ENCODE results near the gene FBP1. TPM values are rescaled to one million over a fixed set of nuclear protein-coding genes. Genes with fewer than 3 reads are reported as not detected.

Gene FBP1
- total and polyA plus RNA-seq, 10 of the 15 experiments (the other 5 are each of a cell fraction or from before 2014, with no cell fraction given) = 0.11 to 0.38 (median 0.15) TPM; not detected in 7

DNA sequence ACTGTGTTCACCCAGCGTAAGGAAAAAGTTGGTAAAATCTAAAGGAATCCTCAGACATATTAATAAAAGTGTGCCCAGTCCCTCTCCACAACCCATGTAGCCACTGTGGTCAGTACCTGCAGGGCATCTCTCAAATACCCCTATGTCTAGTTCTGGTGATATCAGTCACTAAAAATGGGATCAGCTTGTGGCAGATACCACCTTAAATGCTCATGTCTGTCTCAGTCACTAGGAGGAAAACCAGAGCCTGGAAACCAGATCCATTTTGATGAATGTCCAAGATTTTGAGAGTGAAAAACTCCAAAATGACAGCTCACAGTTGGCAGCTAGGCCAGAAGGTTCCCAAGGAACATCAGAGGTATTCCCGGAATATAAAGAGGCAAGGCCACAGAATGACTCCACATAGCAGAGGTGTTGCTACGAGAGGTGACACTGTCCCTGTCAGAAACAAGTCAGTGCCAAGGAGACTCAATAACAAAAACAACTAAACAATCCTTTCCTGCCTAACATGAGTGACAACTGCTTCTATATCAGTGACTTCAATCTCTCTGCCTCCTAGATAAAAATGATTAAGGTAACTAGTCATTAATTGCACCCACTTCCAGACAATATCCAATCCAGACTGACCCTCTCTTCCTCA lies 70.9 kb downstream of the FBP1 start (continued):
- TF ChIP-seq, protein P1, sequence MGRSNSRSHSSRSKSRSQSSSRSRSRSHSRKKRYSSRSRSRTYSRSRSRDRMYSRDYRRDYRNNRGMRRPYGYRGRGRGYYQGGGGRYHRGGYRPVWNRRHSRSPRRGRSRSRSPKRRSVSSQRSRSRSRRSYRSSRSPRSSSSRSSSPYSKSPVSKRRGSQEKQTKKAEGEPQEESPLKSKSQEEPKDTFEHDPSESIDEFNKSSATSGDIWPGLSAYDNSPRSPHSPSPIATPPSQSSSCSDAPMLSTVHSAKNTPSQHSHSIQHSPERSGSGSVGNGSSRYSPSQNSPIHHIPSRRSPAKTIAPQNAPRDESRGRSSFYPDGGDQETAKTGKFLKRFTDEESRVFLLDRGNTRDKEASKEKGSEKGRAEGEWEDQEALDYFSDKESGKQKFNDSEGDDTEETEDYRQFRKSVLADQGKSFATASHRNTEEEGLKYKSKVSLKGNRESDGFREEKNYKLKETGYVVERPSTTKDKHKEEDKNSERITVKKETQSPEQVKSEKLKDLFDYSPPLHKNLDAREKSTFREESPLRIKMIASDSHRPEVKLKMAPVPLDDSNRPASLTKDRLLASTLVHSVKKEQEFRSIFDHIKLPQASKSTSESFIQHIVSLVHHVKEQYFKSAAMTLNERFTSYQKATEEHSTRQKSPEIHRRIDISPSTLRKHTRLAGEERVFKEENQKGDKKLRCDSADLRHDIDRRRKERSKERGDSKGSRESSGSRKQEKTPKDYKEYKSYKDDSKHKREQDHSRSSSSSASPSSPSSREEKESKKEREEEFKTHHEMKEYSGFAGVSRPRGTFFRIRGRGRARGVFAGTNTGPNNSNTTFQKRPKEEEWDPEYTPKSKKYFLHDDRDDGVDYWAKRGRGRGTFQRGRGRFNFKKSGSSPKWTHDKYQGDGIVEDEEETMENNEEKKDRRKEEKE (IDR thresholded peaks at IDR 0.05) = no peak
- no peak for TF ChIP-seq MEF2A (IDR thresholded peaks at IDR 0.05; ENCODE audit: insufficient read depth, low read depth, low read length)
- TF ChIP-seq IRF4 (IDR thresholded peaks at IDR 0.05; ENCODE audit: low read depth, low read length) = no peak

DNA sequence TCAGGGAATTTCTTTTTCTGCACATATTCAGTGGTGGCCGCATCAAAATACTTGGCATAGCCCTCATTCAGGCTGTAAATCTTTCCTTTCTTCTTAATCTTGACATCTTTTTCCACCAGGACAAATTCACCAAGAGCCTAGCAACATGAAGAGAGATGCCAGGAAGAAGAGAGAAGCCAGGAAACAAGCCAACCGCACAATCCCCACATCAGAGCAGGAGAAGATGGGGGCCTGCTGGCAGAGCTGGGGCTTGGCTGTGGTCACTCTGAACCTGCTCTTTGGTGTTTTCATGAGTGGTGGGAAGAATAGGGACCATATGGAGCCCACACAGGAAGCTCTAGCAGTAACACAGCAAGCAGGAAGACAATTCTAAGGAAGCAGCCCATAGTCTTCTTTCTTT lies 72.0 kb downstream of the FBP1 start:
- ChIA-PET SMC1A (ENCODE audit: uncharacterized antibody, unreplicated experiment) (no interaction called here), POLR2A (no interaction called here), CTCF (no interaction called here), RAD21 (ENCODE audit: unreplicated experiment) (no interaction called here)
- H3K27me3 ChIP-seq (replicated peaks in 1 of 2; ENCODE audit: control insufficient read depth in 2 of 2, insufficient read depth in 2 of 2, low read length in 1 of 2) = peaks cover 0 to 4% of the 10 kb centered on the region in 2 experiments; a peak in 3 of 4 replicates
- intact Hi-C loops (cut with micrococcal nuclease; ENCODE audit: unreplicated experiment) (no loop called here), in situ Hi-C loops (cut with MboI) (no loop called here)
- H3K36me3 ChIP-seq (ENCODE audit: control insufficient read depth in 2 of 2, insufficient read depth in 2 of 2, low read length in 1 of 2) = no peaks in the 10 kb centered on the region
- H3K9ac ChIP-seq (ENCODE audit: control insufficient read depth, insufficient read depth, low read length) = no peak overlapping the region
- no peaks in the 10 kb centered on the region for H4K20me1 ChIP-seq (ENCODE audit: control insufficient read depth, insufficient read depth)
- H3K4me3 ChIP-seq = no peak overlapping the region
- no peak overlapping the region for H3K27ac ChIP-seq (ENCODE audit: control insufficient read depth, insufficient read depth)
- no peaks in the 10 kb centered on the region for H3K4me1 ChIP-seq (ENCODE audit: control insufficient read depth, insufficient read depth, low read length)
- H3K9me3 ChIP-seq (replicated peaks; ENCODE audit: control insufficient read depth, insufficient read depth, low read length) = no peaks in the 10 kb centered on the region
- no TSS peak for BruUV-seq (replicated peaks)
- DNase-seq (ENCODE audit: low read depth, low spot score) (no peak), ATAC-seq (no peak), FAIRE-seq (no peak)
- WGBS (ENCODE audit: insufficient coverage, insufficient replicate concordance, low lambda C conversion rate, missing lambda C conversion rate) = 87% methylated on average over 2 of the region's 2 CpGs
- no peak overlapping the region for H3K4me2 ChIP-seq (ENCODE audit: control insufficient read depth, insufficient read depth)
- H2AFZ ChIP-seq (ENCODE audit: control insufficient read depth, low read depth, low read length) = no peak overlapping the region
- H3K79me2 ChIP-seq (ENCODE audit: control insufficient read depth, insufficient read depth, low read length) = no peaks in the 10 kb centered on the region
- TF ChIP-seq, protein P2, sequence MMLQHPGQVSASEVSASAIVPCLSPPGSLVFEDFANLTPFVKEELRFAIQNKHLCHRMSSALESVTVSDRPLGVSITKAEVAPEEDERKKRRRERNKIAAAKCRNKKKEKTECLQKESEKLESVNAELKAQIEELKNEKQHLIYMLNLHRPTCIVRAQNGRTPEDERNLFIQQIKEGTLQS (IDR thresholded peaks at IDR 0.05; ENCODE audit: borderline replicate concordance, extremely low read depth, low read depth, low read length) = no peak
- no peak for TF ChIP-seq PML (IDR thresholded peaks at IDR 0.05; ENCODE audit: low read length)
- TF ChIP-seq ZSCAN29 (IDR thresholded peaks at IDR 0.05) = no peak
- no peak for TF ChIP-seq RELA (IDR thresholded peaks at IDR 0.05; ENCODE audit: borderline replicate concordance, partially characterized antibody)
- TF ChIP-seq POLR2A (IDR thresholded peaks at IDR 0.05; ENCODE audit: low read depth, low read length) = no peak
- TF ChIP-seq HDGF (IDR thresholded peaks at IDR 0.05) = no peak
- TF ChIP-seq ASH2L (IDR thresholded peaks at IDR 0.05; ENCODE audit: borderline replicate concordance, low read depth) = no peak
- no peak for TF ChIP-seq BMI1 (IDR thresholded peaks at IDR 0.05; ENCODE audit: borderline replicate concordance)
- no peak for TF ChIP-seq BCL11A (IDR thresholded peaks at IDR 0.05; ENCODE audit: low read depth, low read length)
- no peak for TF ChIP-seq EZH2 (IDR thresholded peaks at IDR 0.05; ENCODE audit: borderline replicate concordance, control insufficient read depth, low read depth, low read length)
- no peak for TF ChIP-seq IKZF1 (conservative IDR thresholded peaks at IDR 0.05)
- no peak for TF ChIP-seq SMAD5 (IDR thresholded peaks at IDR 0.05; ENCODE audit: low read depth)
- TF ChIP-seq, protein P3, sequence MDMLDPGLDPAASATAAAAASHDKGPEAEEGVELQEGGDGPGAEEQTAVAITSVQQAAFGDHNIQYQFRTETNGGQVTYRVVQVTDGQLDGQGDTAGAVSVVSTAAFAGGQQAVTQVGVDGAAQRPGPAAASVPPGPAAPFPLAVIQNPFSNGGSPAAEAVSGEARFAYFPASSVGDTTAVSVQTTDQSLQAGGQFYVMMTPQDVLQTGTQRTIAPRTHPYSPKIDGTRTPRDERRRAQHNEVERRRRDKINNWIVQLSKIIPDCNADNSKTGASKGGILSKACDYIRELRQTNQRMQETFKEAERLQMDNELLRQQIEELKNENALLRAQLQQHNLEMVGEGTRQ (IDR thresholded peaks at IDR 0.05; ENCODE audit: borderline replicate concordance, low read depth, low read length) = no peak
- TF ChIP-seq, protein P4, sequence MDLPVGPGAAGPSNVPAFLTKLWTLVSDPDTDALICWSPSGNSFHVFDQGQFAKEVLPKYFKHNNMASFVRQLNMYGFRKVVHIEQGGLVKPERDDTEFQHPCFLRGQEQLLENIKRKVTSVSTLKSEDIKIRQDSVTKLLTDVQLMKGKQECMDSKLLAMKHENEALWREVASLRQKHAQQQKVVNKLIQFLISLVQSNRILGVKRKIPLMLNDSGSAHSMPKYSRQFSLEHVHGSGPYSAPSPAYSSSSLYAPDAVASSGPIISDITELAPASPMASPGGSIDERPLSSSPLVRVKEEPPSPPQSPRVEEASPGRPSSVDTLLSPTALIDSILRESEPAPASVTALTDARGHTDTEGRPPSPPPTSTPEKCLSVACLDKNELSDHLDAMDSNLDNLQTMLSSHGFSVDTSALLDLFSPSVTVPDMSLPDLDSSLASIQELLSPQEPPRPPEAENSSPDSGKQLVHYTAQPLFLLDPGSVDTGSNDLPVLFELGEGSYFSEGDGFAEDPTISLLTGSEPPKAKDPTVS (IDR thresholded peaks at IDR 0.05; ENCODE audit: low read depth, low read length) = no peak

Data from GM12878 (cell line).